WERI-Rb-1 (cell line): ENCODE measurements around the gene IFT43.

ENCODE experiments used
- DNase-seq: peaks from one replicate; pipeline ENCODE4 v3.0.0-alpha.2; 2020
- H3K27ac ChIP-seq: fragments of 250-450 bp; sonication (Bioruptor Pico); 2 replicates; pipeline ENCODE4 v1.5.1; 2020; ENCODE audit warnings: mild to moderate bottlenecking, moderate library complexity
- H3K27me3 ChIP-seq: fragments of 250-450 bp; sonication (Bioruptor Pico); 2 replicates; pipeline ENCODE4 v1.5.1; 2021; ENCODE audit warnings: mild to moderate bottlenecking, low read depth, moderate library complexity; ENCODE audit not compliant: insufficient read depth, severe bottlenecking
- H3K36me3 ChIP-seq: fragments of 250-450 bp; sonication (Bioruptor Pico); 2 replicates; pipeline ENCODE4 v1.5.1; 2020; ENCODE audit warnings: mild to moderate bottlenecking, moderate library complexity
- H3K4me3 ChIP-seq: 2 replicates; pipeline ENCODE4 v1.5.1; 2011; ENCODE audit warnings: low read depth, mild to moderate bottlenecking, control low read depth, low read length
- H3K9me3 ChIP-seq: fragments of 250-450 bp; sonication (Bioruptor Pico); 2 replicates; pipeline ENCODE4 v1.5.1; 2021; ENCODE audit warnings: mild to moderate bottlenecking, moderate library complexity; ENCODE audit not compliant: severe bottlenecking
- TF ChIP-seq, protein P1 (sequence below): IDR thresholded peaks from 2 replicates; pipeline ENCODE4 v1.5.1; 2011; ENCODE audit warnings: low read depth, mild to moderate bottlenecking, control low read depth, inconsistent platforms, low read length

IFT43 gene

GRCh38 chr14:76053572-76054355, 68.2 kb downstream of the IFT43 start:
- no peaks in the 10 kb centered on the region for H3K27me3 ChIP-seq
- no peaks in the 10 kb centered on the region for H3K9me3 ChIP-seq
- H3K4me3 ChIP-seq: no peak overlapping the region
- no peak overlapping the region for H3K27ac ChIP-seq
- no peaks in the 10 kb centered on the region for H3K36me3 ChIP-seq
- DNase-seq: no peak
- TF ChIP-seq, protein P1, sequence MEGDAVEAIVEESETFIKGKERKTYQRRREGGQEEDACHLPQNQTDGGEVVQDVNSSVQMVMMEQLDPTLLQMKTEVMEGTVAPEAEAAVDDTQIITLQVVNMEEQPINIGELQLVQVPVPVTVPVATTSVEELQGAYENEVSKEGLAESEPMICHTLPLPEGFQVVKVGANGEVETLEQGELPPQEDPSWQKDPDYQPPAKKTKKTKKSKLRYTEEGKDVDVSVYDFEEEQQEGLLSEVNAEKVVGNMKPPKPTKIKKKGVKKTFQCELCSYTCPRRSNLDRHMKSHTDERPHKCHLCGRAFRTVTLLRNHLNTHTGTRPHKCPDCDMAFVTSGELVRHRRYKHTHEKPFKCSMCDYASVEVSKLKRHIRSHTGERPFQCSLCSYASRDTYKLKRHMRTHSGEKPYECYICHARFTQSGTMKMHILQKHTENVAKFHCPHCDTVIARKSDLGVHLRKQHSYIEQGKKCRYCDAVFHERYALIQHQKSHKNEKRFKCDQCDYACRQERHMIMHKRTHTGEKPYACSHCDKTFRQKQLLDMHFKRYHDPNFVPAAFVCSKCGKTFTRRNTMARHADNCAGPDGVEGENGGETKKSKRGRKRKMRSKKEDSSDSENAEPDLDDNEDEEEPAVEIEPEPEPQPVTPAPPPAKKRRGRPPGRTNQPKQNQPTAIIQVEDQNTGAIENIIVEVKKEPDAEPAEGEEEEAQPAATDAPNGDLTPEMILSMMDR: no peak

DNA sequence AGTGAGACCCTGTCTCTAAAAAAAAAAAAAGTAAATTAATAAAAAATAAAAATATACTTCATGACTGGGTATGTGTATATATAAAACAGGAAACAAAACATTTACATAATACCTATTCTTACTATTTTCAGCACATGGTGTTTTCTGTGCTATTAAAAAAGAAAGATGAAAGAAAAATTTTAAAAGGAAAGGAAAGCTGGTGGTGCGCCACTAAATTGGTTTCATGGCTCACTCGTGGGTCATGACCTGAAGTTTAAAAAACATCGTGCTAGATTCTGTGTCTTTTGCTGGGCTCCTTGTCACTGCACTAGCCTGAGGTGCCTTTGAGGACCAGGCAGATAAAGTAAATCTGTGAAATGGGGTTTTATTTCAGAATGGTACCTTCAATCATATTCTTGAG, 69.8 kb downstream of the IFT43 start:
- no peak for DNase-seq
- TF ChIP-seq, protein P1: no peak

DNA sequence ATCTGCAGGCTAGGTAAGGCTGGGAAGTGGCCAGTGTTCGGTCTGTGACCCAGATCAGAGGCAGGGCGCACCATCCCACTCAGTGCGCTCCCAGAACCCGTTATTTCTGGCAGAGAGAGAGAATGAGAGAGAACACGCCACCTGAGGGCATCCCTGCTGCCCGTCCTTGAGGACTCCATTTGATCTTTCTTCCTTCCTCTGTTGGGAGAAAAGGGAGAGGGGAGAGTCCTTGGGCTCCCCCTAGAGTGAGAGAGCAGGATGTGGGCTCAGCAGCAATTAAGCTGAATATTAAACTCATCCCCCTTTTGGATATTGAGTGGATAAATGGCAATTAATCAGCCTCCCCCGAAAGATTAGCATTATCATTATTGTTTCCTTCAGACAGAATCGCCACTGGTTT, 70.6 kb downstream of the IFT43 start:
- H3K36me3 ChIP-seq: no peaks in the 10 kb centered on the region
- H3K27me3 ChIP-seq: no peaks in the 10 kb centered on the region
- peak; percentile 19 for DNase-seq
- no peaks in the 10 kb centered on the region for H3K9me3 ChIP-seq
- H3K27ac ChIP-seq: no peak overlapping the region
- no peak overlapping the region for H3K4me3 ChIP-seq
- TF ChIP-seq, protein P1: peak; percentile 65

More for the DNA sequence above, 69.8 kb downstream of the IFT43 start:
- Histone ChIP-seq H3K27ac (no peak overlapping the region), H3K27me3 (no peaks in the 10 kb centered on the region), H3K4me3 (no peak overlapping the region), H3K9me3 (no peaks in the 10 kb centered on the region), H3K36me3 (no peaks in the 10 kb centered on the region)

DNA sequence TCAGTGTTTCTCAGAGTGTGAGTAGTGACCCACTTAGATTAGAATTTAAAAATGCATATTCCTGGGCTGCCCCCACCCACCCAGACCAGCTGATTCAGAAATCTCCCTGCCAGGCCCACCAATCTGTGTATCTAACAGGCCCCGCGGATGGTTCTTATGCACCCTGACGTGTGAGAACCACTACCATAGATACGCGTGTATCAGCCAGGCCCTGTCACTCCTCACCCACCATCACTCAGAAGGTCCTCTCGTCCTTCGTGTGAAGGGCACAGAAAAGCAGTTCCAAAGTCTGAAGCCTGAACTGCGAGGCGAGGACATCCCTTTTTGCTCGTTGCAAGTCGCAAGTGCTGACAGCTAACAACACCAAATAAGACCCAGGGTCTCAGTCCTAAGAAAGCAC, 72.4 kb downstream of the IFT43 start:
- H3K9me3 ChIP-seq: no peaks in the 10 kb centered on the region
- DNase-seq: no peak
- TF ChIP-seq, protein P1: no peak
- H3K27me3 ChIP-seq: no peaks in the 10 kb centered on the region
- H3K4me3 ChIP-seq: no peak overlapping the region
- H3K36me3 ChIP-seq: no peaks in the 10 kb centered on the region
- no peak overlapping the region for H3K27ac ChIP-seq

DNA sequence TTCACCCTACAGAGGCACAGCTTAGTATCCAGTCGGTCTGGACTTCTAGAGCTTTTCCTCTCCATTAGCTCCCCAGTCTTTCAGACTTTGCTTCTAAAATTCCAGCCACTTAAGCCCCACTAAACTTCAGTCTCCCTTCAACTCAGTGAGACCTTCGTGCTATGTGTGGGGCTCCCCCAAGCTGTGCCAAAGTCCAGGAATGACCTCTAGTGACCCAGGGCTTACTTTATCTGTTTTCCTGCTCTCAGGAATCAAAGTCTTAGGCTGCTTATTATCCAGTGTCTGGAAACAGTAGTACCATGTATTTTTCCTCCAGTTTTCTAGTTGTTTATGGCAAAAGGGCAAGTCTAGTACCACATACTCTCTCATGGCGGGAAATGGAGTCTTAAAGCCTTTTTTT, 77.8 kb downstream of the IFT43 start:
- peak overlapping the region; percentile 57 for H3K27ac ChIP-seq
- H3K9me3 ChIP-seq: peaks cover 14% of the 10 kb centered on the region
- H3K4me3 ChIP-seq: no peak overlapping the region
- peak; percentile 39 for DNase-seq
- TF ChIP-seq, protein P1: no peak
- H3K27me3 ChIP-seq: no peaks in the 10 kb centered on the region
- peaks cover 6% of the 10 kb centered on the region for H3K36me3 ChIP-seq

- no peak for DNase-seq
- H3K9me3 ChIP-seq: peaks cover 14% of the 10 kb centered on the region
- no peaks in the 10 kb centered on the region for H3K27me3 ChIP-seq
- H3K4me3 ChIP-seq: no peak overlapping the region
- TF ChIP-seq, protein P1: no peak
- H3K27ac ChIP-seq: no peak overlapping the region
- peaks cover 6% of the 10 kb centered on the region for H3K36me3 ChIP-seq
Observed at GRCh38 chr14:76065519-76065918, 80.0 kb downstream of the IFT43 start.
